Measurements from ENCODE around the gene TEX2.

Gene TEX2

GRCh38 chr17:64217249-64217691, 45.8 kb downstream of the TEX2 start:
- no peak for TF ChIP-seq NFIC (IDR thresholded peaks at IDR 0.05)
- no peak for TF ChIP-seq FOXM1 (IDR thresholded peaks at IDR 0.05; ENCODE audit: borderline replicate concordance, low read depth)
- TF ChIP-seq CEBPB (IDR thresholded peaks at IDR 0.05) = no peak
- no peak for TF ChIP-seq EGR1 (IDR thresholded peaks at IDR 0.05)
- no peak for TF ChIP-seq CREB1 (IDR thresholded peaks at IDR 0.05; ENCODE audit: low read depth)
- TF ChIP-seq TCF12 (IDR thresholded peaks at IDR 0.05; ENCODE audit: low read depth) = no peak
- no peak for TF ChIP-seq REST (IDR thresholded peaks at IDR 0.05; ENCODE audit: low read depth)
- TF ChIP-seq EP300 (IDR thresholded peaks at IDR 0.05; ENCODE audit: borderline replicate concordance) = no peak
- TF ChIP-seq RAD21 (IDR thresholded peaks at IDR 0.05; ENCODE audit: low read depth) = no peak
- no peak for TF ChIP-seq MAX (IDR thresholded peaks at IDR 0.05)
- no peak for TF ChIP-seq YY1 (IDR thresholded peaks at IDR 0.05; ENCODE audit: low read depth)
- TF ChIP-seq USF1 (IDR thresholded peaks at IDR 0.05) = no peak

GRCh38 chr17:64216338-64217248, 46.5 kb downstream of the TEX2 start:
- no peak for TF ChIP-seq EGR1 (IDR thresholded peaks at IDR 0.05)
- 0 out of 2 replicates have a peak, but pooled peaks have one; percentile 5 for TF ChIP-seq RAD21 (IDR thresholded peaks at IDR 0.05; ENCODE audit: low read depth)

- TF ChIP-seq MAX (IDR thresholded peaks at IDR 0.05) (no peak), TCF12 (IDR thresholded peaks at IDR 0.05; ENCODE audit: low read depth) (no peak), USF1 (IDR thresholded peaks at IDR 0.05) (no peak), FOXM1 (IDR thresholded peaks at IDR 0.05; ENCODE audit: borderline replicate concordance, low read depth) (no peak), CEBPB (IDR thresholded peaks at IDR 0.05) (no peak), YY1 (IDR thresholded peaks at IDR 0.05; ENCODE audit: low read depth) (no peak), TAF1 (IDR thresholded peaks at IDR 0.05; ENCODE audit: low read depth) (no peak), REST (IDR thresholded peaks at IDR 0.05; ENCODE audit: low read depth) (no peak)
Measured at GRCh38 chr17:64216000-64216337, 47.1 kb downstream of the TEX2 start.

- no peak for TF ChIP-seq RAD21 (IDR thresholded peaks at IDR 0.05; ENCODE audit: low read depth)
- no peak for TF ChIP-seq TCF12 (IDR thresholded peaks at IDR 0.05; ENCODE audit: low read depth)
- no peak for TF ChIP-seq CREB1 (IDR thresholded peaks at IDR 0.05; ENCODE audit: low read depth)
- no peak for TF ChIP-seq MAX (IDR thresholded peaks at IDR 0.05)
- TF ChIP-seq EGR1 (IDR thresholded peaks at IDR 0.05) = no peak
- TF ChIP-seq YY1 (IDR thresholded peaks at IDR 0.05; ENCODE audit: low read depth) = no peak
- no peak for TF ChIP-seq CEBPB (IDR thresholded peaks at IDR 0.05)
- TF ChIP-seq FOXM1 (IDR thresholded peaks at IDR 0.05; ENCODE audit: borderline replicate concordance, low read depth) = no peak
- no peak for TF ChIP-seq NFIC (IDR thresholded peaks at IDR 0.05)
- no peak for TF ChIP-seq ZBTB7A (IDR thresholded peaks at IDR 0.05; ENCODE audit: low read depth)
- no peak for TF ChIP-seq TAF1 (IDR thresholded peaks at IDR 0.05; ENCODE audit: low read depth)
- no peak for TF ChIP-seq REST (IDR thresholded peaks at IDR 0.05; ENCODE audit: low read depth)
- TF ChIP-seq EP300 (IDR thresholded peaks at IDR 0.05; ENCODE audit: borderline replicate concordance) = no peak
- TF ChIP-seq TEAD4 (IDR thresholded peaks at IDR 0.05) = no peak
- no peak for TF ChIP-seq USF1 (IDR thresholded peaks at IDR 0.05)
Measured at GRCh38 chr17:64214950-64215349, 48.1 kb downstream of the TEX2 start.
